ENCODE data around the gene FGD3.

Gene FGD3

DNA sequence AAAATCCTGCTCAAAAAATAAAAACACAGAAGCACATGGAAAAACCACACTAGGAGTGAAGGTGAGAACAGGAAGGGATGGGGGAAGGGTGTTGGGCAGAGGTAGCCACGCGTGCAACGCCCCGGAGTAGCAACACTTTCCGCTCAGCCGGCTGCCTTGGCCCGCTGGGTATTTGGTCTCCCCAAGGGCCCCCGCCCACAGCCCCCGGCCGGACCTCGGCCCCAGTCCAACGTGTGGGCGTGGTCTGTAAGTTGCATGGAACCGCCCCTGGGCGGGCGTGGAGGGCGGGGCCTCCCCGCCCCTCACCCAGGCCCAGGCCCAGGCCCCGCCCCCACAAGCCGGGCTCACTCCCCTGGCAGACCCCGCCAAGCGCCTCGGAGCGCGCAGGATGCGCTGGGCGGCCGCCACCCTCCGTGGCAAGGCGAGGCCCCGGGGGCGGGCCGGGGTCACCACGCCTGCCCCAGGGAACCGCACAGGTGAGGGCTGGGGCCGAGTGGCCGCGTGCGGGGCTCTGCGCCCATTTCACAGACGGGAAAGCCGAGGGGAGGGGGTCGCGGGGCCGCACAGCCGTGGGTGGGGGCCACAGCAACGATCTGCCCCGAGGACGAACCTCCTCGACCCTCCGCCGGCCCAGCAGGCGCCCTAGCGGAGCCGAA, 111.2 kb downstream of the FGD3 start, which contains the start of gene SUSD3:
Gene SUSD3, plus strand, starts transcription at position 347 of the 656 bp plus-strand sequence. Its CDS starts 42 bp downstream, at position 389.
- no peak for DNase-seq

DNA sequence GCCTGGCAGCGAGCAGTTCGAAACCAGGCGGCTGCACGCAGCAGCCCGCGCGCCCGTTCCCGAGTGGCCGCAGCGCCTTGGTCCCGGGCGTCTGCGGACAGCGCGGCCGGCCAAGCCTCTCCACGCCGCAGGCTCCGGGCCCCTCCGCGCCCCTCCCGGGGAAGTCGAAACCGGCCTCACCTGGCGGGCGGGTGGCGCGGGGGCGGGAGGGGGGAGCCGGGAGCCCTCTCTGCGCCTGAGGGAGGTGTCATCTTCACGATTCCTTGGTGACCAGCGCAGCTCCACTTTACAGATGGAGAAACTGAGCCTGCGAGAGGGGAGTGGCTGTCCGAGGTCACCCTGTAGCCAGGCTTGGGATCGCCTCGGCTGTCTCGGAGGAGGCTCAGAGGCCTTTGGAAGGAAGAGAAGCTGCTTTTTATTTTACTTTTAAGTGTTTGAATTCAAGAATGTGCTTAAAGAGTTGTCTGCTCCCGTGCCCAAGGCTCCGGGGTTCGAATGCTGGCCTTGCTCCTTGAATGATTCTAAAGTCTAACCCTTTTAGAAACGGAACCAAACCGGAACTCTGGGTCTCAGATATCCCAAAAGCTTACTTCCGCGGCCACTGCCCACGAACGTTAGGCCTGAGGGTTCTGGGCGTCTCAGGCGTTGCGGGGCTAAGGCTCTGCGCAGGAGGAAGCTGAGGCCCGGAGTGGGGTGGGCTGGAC, 111.8 kb downstream of the FGD3 start:
- DNase-seq: no peak

DNA sequence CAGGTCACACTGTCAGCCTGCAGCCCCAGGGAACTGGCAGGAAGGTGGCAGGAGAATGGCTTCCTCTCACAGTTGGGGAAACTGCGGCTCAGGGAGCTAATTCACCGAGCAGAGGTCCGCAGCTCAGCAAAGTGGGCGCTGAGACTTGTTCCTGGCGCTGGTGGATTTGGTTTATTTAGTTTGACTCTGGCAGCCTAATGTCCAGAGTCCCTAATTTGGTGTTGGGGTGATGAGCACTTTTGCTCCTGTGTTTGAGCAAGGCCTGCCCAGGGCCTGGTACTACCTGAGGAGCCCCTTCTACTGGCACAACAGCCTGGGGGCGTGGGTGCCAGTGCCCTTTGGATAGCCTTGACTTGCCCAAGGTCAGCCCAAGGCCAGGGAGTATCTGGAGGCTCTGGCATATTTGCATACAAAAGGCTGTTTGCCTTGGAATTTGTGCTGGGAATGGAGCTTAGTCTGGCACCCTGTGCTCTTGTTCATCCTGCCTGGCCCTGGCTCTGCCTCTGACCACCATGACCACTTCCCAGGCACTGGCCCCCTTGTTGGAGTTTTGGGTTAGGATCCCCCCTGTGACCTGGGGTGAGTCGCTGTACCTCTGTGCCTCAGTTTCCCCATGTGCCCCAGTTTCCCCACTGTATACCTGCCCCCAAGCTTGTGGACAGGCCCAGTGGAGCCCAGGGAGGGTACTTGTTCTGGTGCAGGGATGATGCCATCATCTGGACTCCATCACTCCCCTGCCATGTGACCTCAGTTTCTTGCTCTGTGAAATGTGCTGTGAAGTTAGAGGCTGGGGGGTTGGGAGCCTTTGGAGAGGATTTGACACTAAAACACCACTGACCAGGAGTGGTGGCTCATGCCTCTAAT, 112.6 kb downstream of the FGD3 start:
- no peak for DNase-seq

DNA sequence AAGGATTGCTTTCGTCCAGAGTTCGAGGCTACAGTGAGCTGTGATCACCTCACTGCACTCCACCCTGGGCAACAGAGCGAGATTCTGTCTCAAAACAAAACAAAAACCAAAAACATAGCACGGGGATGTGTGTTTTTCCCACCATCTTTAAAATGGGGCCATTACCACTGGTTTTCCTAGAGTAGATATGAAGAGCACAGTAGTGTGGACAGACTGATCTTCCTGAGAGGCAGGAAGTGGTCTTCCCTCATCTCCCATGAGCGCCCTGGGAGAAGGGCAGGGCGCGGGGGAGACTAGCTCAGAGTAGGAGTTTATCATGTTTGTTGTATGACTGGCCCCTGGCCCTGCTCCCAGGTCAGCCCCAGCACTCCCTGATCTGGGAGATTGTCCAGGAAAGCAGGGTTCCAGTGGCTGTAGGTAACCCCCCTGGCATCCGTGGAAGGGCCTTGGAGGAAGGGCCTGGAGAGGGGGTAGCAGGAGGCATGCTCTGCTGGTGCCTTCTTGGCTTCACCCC, 113.5 kb downstream of the FGD3 start:
- no peak for DNase-seq

DNA sequence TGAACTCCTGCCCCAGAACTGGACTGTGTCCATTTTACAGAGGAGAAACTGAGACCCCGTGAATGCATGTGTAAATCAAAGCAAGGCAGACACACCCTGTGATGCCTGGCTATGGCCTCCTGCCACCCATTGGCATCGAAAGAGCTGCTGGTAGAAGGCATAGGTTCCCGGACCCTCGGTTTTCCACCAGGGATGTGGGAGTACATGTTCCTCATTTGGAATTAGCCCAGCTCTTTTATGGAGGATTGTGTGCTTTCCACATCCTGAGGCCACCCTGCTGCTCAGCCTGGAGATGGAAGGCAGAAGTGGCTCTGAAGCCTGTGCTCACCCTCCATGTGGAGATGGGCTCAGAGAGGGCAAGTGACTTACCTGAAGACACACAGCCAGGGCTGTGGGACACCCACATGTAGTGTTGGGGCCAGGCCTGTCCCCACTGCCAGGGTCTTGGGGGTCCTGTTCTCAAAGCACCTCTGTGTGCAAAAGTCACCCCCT, 114.0 kb downstream of the FGD3 start:
- no peak for DNase-seq

DNA sequence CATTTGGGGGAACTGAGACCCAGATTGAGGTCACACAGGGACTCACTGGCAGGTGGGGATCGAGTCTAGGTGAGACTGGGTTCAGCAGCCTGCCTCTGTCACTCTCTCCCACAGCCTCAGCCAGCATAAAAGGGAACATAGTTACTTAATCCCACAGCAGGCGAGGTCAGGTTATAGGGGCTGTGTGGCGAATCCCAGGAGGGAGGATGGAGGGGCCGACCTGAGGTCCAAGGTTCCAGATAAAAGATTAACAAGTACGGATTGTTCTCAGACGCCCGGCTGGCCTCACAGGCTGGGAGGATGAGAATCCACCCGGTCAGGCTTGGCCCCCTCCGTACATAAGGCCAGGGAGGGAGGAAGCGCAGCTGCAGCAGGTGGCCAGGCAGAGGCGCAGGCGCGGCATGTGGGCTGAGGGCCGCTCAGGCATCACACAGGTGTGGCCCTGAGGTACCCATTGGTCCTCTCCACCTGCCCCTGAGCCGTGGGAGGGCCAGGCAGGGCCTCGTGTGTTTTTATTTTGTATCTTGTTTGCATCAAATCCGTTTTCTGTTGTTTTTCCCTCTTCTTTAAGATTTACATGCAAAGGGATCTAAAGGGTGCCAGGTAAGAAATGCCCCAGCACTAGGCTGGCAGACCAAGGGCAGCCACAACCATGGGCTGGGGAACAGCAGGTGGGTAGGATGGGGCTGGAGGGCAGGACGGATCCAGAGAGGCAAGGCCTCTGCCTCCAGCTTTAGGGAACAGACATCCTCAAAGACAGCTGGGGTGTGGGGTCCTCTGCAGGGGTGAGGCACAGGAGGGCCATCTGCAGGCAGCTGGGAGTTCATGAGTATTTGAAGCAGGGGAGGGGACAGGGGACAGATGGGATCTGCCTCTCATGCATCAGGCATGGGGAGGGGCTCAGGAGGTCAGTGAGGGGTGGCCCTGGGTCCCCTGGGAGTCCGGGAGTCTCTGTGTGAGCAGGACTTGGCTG, 114.8 kb downstream of the FGD3 start:
- no peak for DNase-seq

DNA sequence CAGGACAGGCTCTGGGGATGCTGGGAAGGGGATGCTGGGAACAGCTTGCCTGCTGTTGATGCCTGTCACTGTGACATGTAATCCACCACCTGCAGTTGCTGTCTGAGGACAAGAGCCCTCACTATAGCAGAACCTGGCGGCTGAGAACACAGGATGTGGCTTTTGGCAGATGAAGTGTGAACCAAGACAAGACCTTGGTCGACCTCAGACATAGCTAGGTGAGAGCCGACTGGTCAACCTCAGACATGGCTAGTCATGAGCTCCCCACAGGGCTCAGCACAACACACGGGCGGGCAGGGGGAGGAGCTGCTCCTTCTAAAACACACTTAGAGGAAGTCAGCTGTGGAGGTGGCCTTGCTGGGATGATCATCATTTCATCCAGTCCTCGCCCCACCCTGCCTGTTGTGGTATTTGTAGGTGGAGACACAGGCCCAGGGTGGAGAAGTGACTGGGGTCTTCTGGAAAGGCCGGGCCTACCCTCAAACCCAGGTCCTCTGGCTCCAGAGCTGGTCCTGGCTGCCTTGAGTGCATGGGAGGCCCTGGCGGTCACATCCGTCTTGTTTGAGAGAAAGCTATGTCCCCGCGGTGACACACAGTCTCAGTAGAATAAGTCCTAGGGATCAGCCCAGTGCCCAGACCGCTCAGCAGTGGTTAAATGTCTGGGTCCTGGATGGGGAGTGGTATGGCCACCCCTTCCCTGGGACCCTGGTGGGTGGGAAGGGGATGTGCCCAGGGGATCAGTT, 117.2 kb downstream of the FGD3 start:
- no peak for DNase-seq

DNA sequence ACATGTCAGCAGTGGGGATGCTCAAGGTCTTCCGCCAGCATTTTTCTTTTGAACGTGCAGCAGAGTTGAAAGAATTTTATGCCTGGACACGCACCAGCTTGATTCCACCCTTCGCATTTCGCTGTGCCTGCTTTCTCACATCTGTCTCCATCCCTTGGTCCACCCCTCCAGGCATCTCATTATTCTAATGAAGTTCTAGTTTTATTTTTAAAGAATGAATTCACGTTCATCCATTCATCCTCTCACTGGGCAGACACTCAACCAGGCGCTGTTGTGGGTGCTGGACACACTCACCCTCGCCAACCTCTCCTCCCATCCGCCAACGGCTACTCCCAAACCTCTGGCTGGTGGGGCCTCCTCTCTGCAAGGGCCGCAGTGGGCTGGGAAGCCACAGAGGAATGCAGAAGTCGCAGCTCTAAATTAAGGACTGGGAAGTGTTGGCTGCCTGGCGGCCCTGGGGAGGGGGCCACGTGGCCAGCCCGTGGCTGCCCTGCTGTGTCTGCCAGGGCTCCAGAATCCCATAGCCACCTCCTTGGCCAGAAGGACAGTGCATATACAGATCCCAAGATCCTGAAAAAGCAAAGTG, 117.9 kb downstream of the FGD3 start:
- no peak for DNase-seq

DNA sequence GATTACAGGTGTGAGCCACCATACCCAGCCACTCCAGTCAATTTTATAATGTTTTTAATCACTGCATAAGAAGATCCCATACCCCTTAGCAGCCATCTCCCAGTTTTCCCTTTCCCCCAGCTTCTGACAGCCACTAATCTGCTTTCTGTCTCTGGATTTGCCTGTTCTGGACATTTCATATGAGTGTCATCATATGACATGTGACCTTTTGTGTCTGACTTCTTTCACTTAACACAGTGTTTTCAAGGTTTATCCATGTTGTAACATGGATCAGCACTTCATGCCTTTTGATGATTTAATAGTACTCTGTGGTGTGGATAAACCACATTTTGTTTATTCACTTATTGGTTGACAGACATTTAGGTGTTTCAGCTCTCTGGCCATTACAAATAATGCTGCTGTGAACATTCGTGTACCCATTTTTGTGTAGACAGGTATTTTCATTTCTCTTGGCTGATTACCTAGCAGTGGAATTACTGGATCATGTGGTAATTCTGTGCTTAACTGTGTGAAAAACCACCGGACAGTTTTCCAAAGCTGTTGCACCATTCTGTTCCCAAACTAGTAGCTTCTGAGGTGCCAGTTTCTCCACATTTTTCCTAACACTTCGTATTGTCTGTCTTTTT, 119.8 kb downstream of the FGD3 start:
- DNase-seq: no peak

DNA sequence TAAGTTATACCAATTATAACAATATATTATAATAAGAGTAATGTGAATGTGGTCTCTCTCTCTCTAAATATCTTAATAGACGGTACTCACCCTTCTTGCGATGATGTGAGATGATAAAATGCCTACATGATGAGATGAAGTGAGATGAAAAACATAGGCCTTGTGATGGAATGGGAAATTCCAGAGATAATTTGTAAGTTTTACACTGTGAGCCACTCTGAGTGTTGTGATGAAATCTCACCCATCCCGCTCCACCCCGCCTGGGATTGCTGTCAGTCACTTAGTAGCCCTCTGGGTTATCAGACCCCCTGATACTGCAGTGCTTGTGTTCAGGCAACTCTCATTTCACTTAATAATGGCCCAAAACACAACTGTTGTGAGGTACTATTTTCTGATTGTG, 121.6 kb downstream of the FGD3 start:
- no peak for DNase-seq

DNA sequence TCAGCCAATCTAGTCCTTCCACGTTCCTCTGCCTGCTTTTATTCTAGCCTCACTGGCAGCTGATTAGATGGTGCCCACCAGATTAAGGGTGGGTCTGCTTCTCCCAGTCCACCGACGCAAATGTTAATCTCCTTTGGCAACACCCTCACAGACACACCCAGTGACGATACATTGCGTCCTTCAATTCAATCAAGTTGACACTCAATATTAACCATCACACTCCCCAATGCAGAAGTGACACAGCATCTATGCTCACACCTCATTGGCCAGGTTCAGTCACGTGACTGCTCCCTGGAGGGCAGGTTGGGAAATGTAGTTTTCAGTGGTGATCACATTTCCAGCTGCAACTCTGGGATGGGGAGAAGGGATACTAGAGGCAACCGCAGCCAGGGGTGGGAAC, 124.1 kb downstream of the FGD3 start:
- DNase-seq: no peak

DNA sequence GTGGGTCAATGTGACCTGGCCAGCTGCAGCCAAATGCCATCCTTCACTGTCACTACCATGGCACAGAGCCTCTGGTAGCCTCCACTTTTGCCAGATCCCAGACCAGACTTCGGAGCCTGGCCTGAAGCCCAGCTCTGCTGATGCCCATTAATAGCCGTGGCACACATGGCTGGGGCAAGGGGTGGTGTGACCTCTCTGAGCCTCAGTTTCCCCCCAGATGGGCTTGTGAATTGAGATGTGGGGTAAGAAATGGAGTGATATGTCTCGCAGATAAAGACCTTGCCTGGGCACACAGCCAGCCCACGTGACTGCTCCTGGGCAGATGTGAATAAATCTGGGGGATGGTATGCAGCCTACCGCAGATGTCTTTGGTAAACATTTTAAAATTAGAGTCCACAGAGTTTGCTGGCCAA, 125.1 kb downstream of the FGD3 start:
- DNase-seq: no peak

DNA sequence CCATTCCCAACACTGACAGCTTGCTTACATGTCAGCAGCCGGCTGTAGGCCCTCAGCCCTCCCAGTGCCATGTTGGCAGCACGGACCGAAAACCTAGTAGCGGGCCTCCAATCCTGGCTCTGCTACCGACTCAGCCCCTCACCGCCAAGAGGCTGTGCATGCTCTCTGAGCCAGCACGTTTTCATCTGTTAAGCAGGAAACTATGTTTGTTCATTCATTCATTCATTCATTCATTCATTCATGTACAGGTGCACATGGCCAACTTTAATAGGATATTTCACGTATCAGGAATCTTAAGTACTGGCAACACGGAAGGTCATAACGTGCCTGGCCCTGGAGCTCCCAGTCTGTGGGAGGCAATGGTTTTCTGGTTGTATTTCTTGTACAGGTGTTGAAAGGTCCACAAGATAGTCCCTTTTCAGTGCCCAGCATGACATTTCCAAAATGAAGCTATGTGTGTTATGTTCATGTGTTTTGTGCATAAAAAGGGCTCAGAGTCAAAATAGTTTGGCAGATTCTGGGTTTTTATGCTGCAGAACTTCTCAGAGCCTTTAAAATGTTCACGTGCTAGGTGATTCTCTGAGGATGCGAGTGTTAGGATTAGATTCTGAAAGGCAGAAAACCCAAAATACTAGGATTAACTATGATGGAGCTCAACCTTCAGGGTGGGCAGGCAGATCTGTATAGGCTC, 128.9 kb downstream of the FGD3 start:
- no peak for DNase-seq

DNA sequence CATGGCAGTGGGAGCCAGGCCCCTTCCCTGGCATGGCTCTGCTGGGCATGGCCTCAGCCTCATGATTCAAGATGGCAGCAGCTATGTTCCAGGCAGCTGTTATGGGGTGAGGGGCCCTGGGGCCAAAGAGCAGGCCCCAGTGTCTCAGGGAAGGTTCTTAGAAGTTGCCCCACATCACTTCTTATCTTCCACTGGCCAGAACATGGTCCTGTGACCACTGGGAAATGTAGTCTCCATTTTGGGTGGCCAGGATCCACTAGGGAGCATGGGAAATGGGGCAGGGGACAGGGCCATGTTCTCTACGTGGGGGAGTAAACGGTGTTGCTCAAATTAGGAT, 129.4 kb downstream of the FGD3 start:
- no peak for DNase-seq

DNA sequence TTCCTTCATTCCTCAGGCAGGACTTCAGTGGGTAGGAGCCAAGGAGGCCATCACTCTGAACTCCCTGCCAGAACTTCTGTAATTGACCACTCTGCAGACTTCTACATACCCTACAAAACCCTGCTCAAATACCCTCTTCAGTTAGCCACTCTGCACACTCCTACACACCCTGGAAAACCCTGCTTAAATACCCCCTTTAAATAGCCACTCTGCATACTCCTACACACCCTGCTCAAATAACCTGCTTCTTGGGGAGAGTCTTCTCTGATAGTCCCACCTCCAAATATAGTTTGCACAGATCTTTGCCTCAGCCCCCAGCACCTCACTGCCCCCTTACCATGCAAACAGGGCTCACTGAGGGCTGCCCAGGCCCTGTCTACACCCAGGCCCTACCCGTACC, 130.0 kb downstream of the FGD3 start:
- no peak for DNase-seq

DNA sequence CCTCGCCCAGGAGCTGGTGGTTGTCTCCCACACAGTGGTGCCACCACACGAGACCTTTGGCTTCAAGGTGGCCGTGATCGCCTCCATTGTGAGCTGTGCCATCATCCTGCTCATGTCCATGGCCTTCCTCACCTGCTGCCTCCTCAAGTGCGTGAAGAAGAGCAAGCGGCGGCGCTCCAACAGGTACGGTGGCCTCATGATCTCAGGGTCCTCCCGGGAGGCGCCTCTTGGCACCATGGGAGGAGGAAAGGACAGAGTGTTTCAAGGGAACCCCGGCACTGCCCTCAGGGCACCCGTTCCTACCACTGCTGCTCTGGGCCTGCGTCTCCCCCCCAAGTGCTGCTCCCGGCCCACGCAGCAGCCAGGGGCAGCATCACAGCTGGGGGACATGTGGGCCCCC, 130.5 kb downstream of the FGD3 start:
- no peak for DNase-seq

DNA sequence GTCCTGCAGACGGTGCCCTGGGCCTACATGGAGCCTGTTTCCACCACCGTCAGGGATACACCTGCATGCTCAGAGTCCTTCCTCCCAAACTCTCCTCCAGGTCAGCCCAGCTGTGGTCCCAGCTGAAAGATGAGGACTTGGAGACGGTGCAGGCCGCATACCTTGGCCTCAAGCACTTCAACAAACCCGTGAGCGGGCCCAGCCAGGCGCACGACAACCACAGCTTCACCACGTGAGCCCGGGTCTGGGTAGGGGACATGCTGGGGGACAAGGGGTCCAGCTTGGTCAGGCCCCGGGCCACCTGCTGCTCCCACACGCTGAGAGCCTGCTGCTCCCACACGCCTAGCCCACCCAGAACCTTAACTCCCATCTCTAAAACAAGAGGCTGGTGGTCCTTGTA, 132.0 kb downstream of the FGD3 start:
- DNase-seq: no peak

DNA sequence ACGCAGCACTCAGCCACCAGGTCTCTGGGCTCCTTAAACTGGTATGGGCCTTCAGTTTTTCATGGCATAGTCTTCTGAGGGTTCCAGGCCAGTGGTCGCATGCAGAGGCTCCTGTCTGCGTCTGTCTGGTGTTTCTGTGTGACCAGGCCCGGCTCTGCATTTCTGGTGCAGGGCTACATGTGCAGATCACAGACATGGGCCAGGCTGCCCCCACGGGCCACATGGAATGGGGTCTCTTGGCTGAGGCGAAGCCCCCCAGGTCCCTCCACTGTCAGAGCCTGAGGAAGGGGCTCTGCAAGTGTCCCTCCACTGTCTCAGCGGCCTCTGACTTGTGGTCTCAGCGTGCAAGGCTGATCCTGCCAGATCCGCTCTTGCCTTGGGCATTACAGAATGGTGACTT, 133.1 kb downstream of the FGD3 start:
- no peak for DNase-seq

DNA sequence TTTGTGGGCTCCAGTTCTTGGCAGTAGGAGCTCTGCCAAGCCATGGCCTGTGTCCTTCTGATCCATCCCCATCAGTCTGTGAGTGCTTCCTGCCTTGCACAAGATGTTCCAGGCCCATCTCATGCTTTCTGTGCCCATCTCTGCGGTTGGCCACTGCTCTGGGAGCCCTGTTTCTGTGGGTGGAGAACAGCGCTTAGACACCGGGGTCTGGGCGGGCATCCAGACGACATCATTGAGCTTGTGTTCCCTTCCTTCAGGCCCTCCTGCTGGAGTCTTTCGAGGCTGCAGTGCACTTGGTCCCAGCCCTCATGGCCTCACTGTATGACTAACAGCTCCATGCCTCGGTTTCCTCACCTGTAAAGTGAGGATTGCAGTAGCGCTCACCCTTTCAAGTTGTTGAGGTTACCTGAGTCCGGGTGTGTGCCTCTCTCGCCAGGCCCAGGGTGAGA, 133.8 kb downstream of the FGD3 start:
- DNase-seq: no peak

DNA sequence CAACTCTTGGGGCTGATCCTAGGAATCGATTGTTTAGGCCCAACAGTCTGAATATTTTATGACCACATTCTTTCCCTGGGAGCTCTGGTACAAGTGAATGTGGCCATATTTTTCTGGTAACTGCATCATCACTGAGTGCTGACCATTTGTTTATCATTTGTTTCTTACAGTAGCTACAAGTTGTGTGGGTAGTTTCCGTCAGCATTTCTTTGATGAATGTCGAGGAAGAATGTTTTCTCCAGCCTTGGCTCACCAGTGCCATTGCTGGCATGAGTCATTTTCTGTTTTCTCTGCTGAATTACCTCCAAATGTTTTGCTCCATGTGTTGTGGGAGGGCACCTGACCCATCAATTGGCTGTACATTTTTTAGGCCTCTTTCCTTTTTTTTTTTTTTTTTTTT, 134.6 kb downstream of the FGD3 start:
- no peak for DNase-seq

Measured in NCI-H446 treated with DMSO at 0.1 percent for 48 hours (cell line).